EH (cell line): ENCODE measurements around the gene ZFYVE21.

Experiments used
- DNase-seq: peaks from one replicate; pipeline ENCODE4 v3.0.0-alpha.2; 2015; ENCODE audit warnings: low read depth

The ZFYVE21 gene

GRCh38 chr14:103725001-103725682 is 9.5 kb downstream of the ZFYVE21 start:
- no peak for DNase-seq

GRCh38 chr14:103725739-103726395 is 10.3 kb downstream of the ZFYVE21 start:
- no peak for DNase-seq

GRCh38 chr14:103726474-103726873 is 10.9 kb downstream of the ZFYVE21 start:
- no peak for DNase-seq

- DNase-seq: no peak
Measured at GRCh38 chr14:103727313-103727980, 11.8 kb downstream of the ZFYVE21 start.

- DNase-seq: no peak
Measured at GRCh38 chr14:103728141-103728540, 12.5 kb downstream of the ZFYVE21 start.

- no peak for DNase-seq
Measured at GRCh38 chr14:103728721-103729120, 13.1 kb downstream of the ZFYVE21 start.

GRCh38 chr14:103729496-103730448 is 14.2 kb downstream of the ZFYVE21 start:
- no peak for DNase-seq

- no peak for DNase-seq
Measured at GRCh38 chr14:103730490-103731035, 15.0 kb downstream of the ZFYVE21 start.

- DNase-seq: no peak
Measured at GRCh38 chr14:103731481-103731880, 15.9 kb downstream of the ZFYVE21 start.

- DNase-seq: no peak
Measured at GRCh38 chr14:103731916-103732867, 16.6 kb downstream of the ZFYVE21 start.

GRCh38 chr14:103732868-103733620 is 17.4 kb downstream of the ZFYVE21 start:
- no peak for DNase-seq

GRCh38 chr14:103733651-103734050 is 18.0 kb downstream of the ZFYVE21 start:
- DNase-seq: peak; percentile 51

- no peak for DNase-seq
Measured at GRCh38 chr14:103734081-103734888, 18.7 kb downstream of the ZFYVE21 start.

- DNase-seq: no peak
Measured at GRCh38 chr14:103735022-103735421, 19.4 kb downstream of the ZFYVE21 start.

GRCh38 chr14:103735439-103735814 is 19.8 kb downstream of the ZFYVE21 start:
- no peak for DNase-seq

GRCh38 chr14:103735815-103736545 is 20.4 kb downstream of the ZFYVE21 start:
- no peak for DNase-seq

- DNase-seq: no peak
Measured at GRCh38 chr14:103736546-103737431, 21.2 kb downstream of the ZFYVE21 start.
